HEK293 (cell line): ENCODE data around the gene BORCS5.

ENCODE experiments used
- CTCF ChIA-PET: fragments of 350-600 bp; formaldehyde crosslinking; extraction: SDS; loops from one replicate; lab custom pipeline; 2021; ENCODE audit warnings: antibody characterized with exemption; lab: Yijun Ruan, JAX
- POLR2A ChIA-PET: fragments of 300-600 bp; formaldehyde crosslinking; extraction: SDS; loops from one replicate; lab custom pipeline; 2020; ENCODE audit warnings: antibody characterized with exemption, inconsistent platforms; lab: Yijun Ruan, JAX
- H3K27ac ChIP-seq: fragments of 200-500 bp; sonication (Bioruptor generic); 2 replicates; pipeline ENCODE4 v1.5.1; 2014; ENCODE audit warnings: low read depth, low read length, control low read depth, inconsistent platforms; ENCODE audit errors: extremely low read depth
- H3K36me3 ChIP-seq, 2 experiments: fragments of 200-500 bp in 1 of 2; sonication (Bioruptor generic) in 1 of 2; 1 replicate in 1 of 2; 2 replicates in 1 of 2; pipeline ENCODE4 v1.5.1; 2014 to 2017; ENCODE audit warnings: inconsistent platforms in 2 of 2, low read length in 2 of 2; ENCODE audit not compliant: control insufficient read depth in 2 of 2, insufficient read depth in 1 of 2
- H3K4me1 ChIP-seq: fragments of 200-500 bp; sonication (Bioruptor generic); 2 replicates; pipeline ENCODE4 v1.5.1; 2014; ENCODE audit warnings: mild to moderate bottlenecking, low read length, inconsistent platforms; ENCODE audit not compliant: control insufficient read depth, insufficient read depth
- H3K4me3 ChIP-seq: 2 replicates; pipeline ENCODE4 v1.5.1; 2011; ENCODE audit warnings: low read depth, mild to moderate bottlenecking, control low read depth, low read length, moderate library complexity
- H3K9me3 ChIP-seq: fragments of 200-500 bp; sonication (Bioruptor generic); 2 replicates; pipeline ENCODE4 v1.5.1; 2014; ENCODE audit warnings: low read depth, low read length, inconsistent platforms; ENCODE audit not compliant: control insufficient read depth, insufficient read depth
- KLF16 ChIP-seq: fragments of 450-650 bp; formaldehyde crosslinking; IDR thresholded peaks from 2 replicates; pipeline ENCODE4 v1.5.1; 2017; ENCODE audit warnings: missing biosample characterization, missing genetic modification characterization
- KLF8 ChIP-seq: fragments of 450-650 bp; formaldehyde crosslinking; IDR thresholded peaks from 2 replicates; pipeline ENCODE4 v1.5.1; 2016; ENCODE audit warnings: missing biosample characterization, missing genetic modification characterization
- SCRT2 ChIP-seq: fragments of 450-650 bp; formaldehyde crosslinking; IDR thresholded peaks from 2 replicates; pipeline ENCODE4 v1.5.1; 2016; ENCODE audit warnings: missing biosample characterization, missing genetic modification characterization
- ZBTB21 ChIP-seq: fragments of 450-650 bp; formaldehyde crosslinking; IDR thresholded peaks from 2 replicates; pipeline ENCODE4 v1.5.1; 2017; ENCODE audit warnings: missing biosample characterization, missing genetic modification characterization
- ZFHX2 ChIP-seq: fragments of 450-650 bp; formaldehyde crosslinking; conservative IDR thresholded peaks from 2 replicates; pipeline ENCODE4 v1.5.1; 2016; ENCODE audit warnings: missing biosample characterization, missing genetic modification characterization
- ZNF121 ChIP-seq: fragments of 450-650 bp; formaldehyde crosslinking; IDR thresholded peaks from 2 replicates; pipeline ENCODE4 v1.5.1; 2016; ENCODE audit warnings: missing biosample characterization, missing genetic modification characterization
- ZNF133 ChIP-seq: fragments of 450-650 bp; formaldehyde crosslinking; IDR thresholded peaks from 2 replicates; pipeline ENCODE4 v1.5.1; 2016; ENCODE audit warnings: missing biosample characterization, missing genetic modification characterization
- ZNF138 ChIP-seq: fragments of 450-650 bp; formaldehyde crosslinking; IDR thresholded peaks from 2 replicates; pipeline ENCODE4 v1.5.1; 2016; ENCODE audit warnings: missing biosample characterization, missing genetic modification characterization, borderline replicate concordance
- ZNF155 ChIP-seq: fragments of 450-650 bp; formaldehyde crosslinking; IDR thresholded peaks from 2 replicates; pipeline ENCODE4 v1.5.1; 2016; ENCODE audit warnings: missing biosample characterization, missing genetic modification characterization
- ZNF2 ChIP-seq: fragments of 450-650 bp; formaldehyde crosslinking; IDR thresholded peaks from 2 replicates; pipeline ENCODE4 v1.5.1; 2016; ENCODE audit warnings: missing biosample characterization, missing genetic modification characterization
- ZNF266 ChIP-seq: fragments of 450-650 bp; formaldehyde crosslinking; IDR thresholded peaks from 2 replicates; pipeline ENCODE4 v1.5.1; 2016; ENCODE audit warnings: missing biosample characterization, missing genetic modification characterization, low read depth
- ZNF302 ChIP-seq: fragments of 450-650 bp; formaldehyde crosslinking; IDR thresholded peaks from 2 replicates; pipeline ENCODE4 v1.5.1; 2016; ENCODE audit warnings: missing biosample characterization, missing genetic modification characterization, low read depth
- ZNF366 ChIP-seq: fragments of 450-650 bp; formaldehyde crosslinking; conservative IDR thresholded peaks from 2 replicates; pipeline ENCODE4 v1.5.1; 2016; ENCODE audit warnings: missing biosample characterization, missing genetic modification characterization
- ZNF391 ChIP-seq: fragments of 450-650 bp; formaldehyde crosslinking; IDR thresholded peaks from 2 replicates; pipeline ENCODE4 v1.5.1; 2016; ENCODE audit warnings: low read depth, missing biosample characterization, missing genetic modification characterization, borderline replicate concordance
- ZNF610 ChIP-seq: fragments of 450-650 bp; formaldehyde crosslinking; IDR thresholded peaks from 2 replicates; pipeline ENCODE4 v1.5.1; 2016; ENCODE audit warnings: missing biosample characterization, missing genetic modification characterization, borderline replicate concordance
- ZNF623 ChIP-seq: fragments of 450-650 bp; formaldehyde crosslinking; IDR thresholded peaks from 2 replicates; pipeline ENCODE4 v1.5.1; 2016; ENCODE audit warnings: missing biosample characterization, missing genetic modification characterization
- ZNF670 ChIP-seq: fragments of 450-650 bp; formaldehyde crosslinking; IDR thresholded peaks from 2 replicates; pipeline ENCODE4 v1.5.1; 2016; ENCODE audit warnings: missing biosample characterization, missing genetic modification characterization, low read depth
- TF ChIP-seq, protein P1 (sequence below): fragments of 450-650 bp; formaldehyde crosslinking; IDR thresholded peaks from 2 replicates; pipeline ENCODE4 v1.5.1; 2016; ENCODE audit warnings: missing biosample characterization, missing genetic modification characterization
- TF ChIP-seq, protein P2 (sequence below): fragments of 450-650 bp; formaldehyde crosslinking; IDR thresholded peaks from 2 replicates; pipeline ENCODE4 v1.5.1; 2016; ENCODE audit warnings: missing biosample characterization, missing genetic modification characterization
- TF ChIP-seq, protein P3 (sequence below): fragments of 450-650 bp; formaldehyde crosslinking; IDR thresholded peaks from 2 replicates; pipeline ENCODE4 v1.5.1; 2016; ENCODE audit warnings: missing biosample characterization, missing genetic modification characterization

The BORCS5 gene

DNA sequence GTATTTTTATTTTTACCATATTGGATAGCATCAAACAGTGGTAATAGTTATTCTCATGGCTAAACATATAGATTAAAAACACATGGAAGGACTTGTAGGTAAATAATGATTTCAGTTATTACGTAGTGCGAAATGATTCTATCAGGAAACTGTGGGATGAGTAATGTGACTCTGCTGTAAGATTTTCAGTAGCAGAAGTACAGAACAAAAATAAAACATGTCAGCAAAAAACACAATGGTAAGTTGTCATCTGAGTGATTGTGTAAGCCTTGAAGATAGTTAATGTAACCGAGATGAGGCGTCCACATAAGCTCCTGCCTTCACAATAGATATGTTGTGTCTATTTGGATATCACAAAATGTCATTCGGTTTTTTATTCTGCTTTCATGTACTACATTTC, 99.8 kb downstream of the BORCS5 start:
- POLR2A ChIA-PET, result no interaction called here
- CTCF ChIA-PET, result interaction anchor here (1.0 to 1.1 kb wide), 2 partner anchors 108 to 129 kb away, joined by 3 read pairs; no protein-coding TSS in a partner anchor
- TF ChIP-seq KLF8, result no peak
- TF ChIP-seq, protein P1, sequence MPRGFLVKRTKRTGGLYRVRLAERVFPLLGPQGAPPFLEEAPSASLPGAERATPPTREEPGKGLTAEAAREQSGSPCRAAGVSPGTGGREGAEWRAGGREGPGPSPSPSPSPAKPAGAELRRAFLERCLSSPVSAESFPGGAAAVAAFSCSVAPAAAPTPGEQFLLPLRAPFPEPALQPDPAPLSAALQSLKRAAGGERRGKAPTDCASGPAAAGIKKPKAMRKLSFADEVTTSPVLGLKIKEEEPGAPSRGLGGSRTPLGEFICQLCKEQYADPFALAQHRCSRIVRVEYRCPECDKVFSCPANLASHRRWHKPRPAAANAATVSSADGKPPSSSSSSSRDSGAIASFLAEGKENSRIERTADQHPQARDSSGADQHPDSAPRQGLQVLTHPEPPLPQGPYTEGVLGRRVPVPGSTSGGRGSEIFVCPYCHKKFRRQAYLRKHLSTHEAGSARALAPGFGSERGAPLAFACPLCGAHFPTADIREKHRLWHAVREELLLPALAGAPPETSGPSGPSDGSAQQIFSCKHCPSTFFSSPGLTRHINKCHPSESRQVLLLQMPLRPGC, result no peak
- TF ChIP-seq ZNF133, result no peak
- TF ChIP-seq ZNF366 (tag by site-specific recombination), result no peak
- TF ChIP-seq, protein P2, sequence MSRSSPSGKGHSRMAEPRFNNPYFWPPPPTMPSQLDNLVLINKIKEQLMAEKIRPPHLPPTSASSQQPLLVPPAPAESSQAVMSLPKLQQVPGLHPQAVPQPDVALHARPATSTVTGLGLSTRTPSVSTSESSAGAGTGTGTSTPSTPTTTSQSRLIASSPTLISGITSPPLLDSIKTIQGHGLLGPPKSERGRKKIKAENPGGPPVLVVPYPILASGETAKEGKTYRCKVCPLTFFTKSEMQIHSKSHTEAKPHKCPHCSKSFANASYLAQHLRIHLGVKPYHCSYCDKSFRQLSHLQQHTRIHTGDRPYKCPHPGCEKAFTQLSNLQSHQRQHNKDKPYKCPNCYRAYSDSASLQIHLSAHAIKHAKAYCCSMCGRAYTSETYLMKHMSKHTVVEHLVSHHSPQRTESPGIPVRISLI (tag by site-specific recombination), result no peak
- TF ChIP-seq ZBTB21 (tag by site-specific recombination), result no peak
- no peak for TF ChIP-seq ZNF302 (tag by site-specific recombination)
- no peak for TF ChIP-seq ZNF610 (tag by site-specific recombination)

DNA sequence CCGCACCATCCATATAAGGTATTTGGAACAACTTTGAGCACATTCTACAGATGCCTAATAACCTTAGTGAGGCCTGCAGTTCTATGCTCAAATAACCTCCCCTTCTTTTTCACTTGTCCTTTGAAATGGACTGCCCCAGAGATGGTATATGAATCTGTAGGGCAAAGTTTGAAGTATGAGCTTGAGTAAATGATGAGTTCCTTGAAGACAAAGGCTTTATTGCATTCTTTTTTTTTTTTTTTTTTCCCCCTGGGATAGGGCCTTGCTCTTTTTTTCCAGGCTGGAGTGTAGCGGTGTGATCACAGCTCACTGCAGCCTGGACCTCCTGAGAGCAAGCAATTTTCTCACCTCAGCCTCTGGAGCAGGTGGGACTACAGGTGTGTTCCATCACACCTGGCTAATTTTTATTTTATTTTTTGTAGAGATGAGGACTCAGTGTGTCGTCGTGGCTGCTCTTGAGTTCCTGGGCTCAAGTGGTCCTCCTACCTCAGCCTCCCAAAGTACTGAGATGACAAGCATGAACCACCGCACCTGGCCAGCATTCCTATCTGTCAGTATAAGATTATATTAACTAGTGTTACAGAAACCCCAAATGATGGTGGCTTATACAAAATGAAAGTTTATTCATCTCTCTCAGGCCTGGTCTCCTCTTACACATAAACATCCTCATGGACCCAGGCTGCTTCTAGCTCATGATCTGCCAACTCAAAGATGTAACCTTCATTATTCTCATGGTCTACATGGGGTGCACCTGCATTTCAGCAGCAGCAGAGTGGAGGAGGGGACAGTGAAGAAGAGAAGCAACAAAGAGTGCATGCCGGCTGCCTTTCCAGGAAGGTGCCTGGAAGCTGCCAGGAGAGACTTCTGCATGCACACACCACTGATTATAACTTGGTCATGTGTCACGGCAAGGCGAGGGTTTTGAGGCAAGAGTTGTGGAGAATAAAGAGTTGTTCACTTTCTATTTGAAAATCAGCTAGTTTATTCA, 104.4 kb downstream of the BORCS5 start:
- no peak overlapping the region for H3K27ac ChIP-seq
- H3K36me3 ChIP-seq, result no peaks in the 10 kb centered on the region
- no peak overlapping the region for H3K4me3 ChIP-seq
- POLR2A ChIA-PET, result no interaction called here
- no peaks in the 10 kb centered on the region for H3K9me3 ChIP-seq
- no peaks in the 10 kb centered on the region for H3K4me1 ChIP-seq
- TF ChIP-seq ZNF2 (tag by site-specific recombination) (no peak), SCRT2 (tag by site-specific recombination) (no peak), ZNF266 (tag by site-specific recombination) (no peak), KLF16 (no peak), ZNF610 (tag by site-specific recombination) (no peak)
- TF ChIP-seq, protein P3, sequence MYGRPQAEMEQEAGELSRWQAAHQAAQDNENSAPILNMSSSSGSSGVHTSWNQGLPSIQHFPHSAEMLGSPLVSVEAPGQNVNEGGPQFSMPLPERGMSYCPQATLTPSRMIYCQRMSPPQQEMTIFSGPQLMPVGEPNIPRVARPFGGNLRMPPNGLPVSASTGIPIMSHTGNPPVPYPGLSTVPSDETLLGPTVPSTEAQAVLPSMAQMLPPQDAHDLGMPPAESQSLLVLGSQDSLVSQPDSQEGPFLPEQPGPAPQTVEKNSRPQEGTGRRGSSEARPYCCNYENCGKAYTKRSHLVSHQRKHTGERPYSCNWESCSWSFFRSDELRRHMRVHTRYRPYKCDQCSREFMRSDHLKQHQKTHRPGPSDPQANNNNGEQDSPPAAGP (tag by site-specific recombination), result no peak
- TF ChIP-seq, all 188 proteins: peak for 0
- CTCF ChIA-PET, result interaction anchor here (0.5 to 0.6 kb wide), 2 partner anchors 25 to 99 kb away, joined by 3 read pairs; no protein-coding TSS in a partner anchor

More for the DNA sequence above, 99.8 kb downstream of the BORCS5 start:
- Histone ChIP-seq H3K4me3 (no peak overlapping the region), H3K27ac (no peak overlapping the region), H3K4me1 (no peaks in the 10 kb centered on the region), H3K36me3 (no peaks in the 10 kb centered on the region), H3K9me3 (no peaks in the 10 kb centered on the region)

DNA sequence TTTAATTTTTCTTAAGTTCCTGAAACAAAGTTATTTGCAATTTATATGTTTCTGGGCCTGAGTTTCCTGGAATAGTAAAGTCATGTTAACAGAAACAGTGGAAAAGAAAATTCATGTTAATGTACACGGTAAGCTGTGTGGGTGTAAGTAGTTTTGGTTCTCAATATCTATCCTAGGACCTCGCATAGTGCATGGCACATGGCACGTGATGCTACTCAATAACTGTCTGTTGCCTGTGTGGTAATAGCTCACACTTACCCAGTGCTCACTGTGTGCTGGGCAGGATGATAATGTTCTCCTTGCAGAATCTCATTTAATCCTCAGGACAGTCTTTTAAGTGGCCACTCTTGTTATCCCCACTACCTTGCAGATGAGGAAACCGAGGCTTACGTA, 105.0 kb downstream of the BORCS5 start:
- no peak for TF ChIP-seq ZFHX2
- no peak for TF ChIP-seq ZNF121
- TF ChIP-seq ZNF155 (tag by site-specific recombination), result no peak
- TF ChIP-seq ZNF623, result no peak
- TF ChIP-seq ZNF138, result no peak
- no peak for TF ChIP-seq ZNF670 (tag by site-specific recombination)
- TF ChIP-seq ZNF391 (tag by site-specific recombination), result no peak
- TF ChIP-seq, protein P3 (tag by site-specific recombination), result no peak
- Histone ChIP-seq H3K27ac (no peak overlapping the region), H3K36me3 (no peaks in the 10 kb centered on the region), H3K4me3 (no peak overlapping the region), H3K4me1 (no peaks in the 10 kb centered on the region), H3K9me3 (no peaks in the 10 kb centered on the region)
- ChIA-PET POLR2A (no interaction called here), CTCF (interaction anchor here (0.5 to 1.1 kb wide), 2 partner anchors 26 to 32 kb away, joined by 3 read pairs; no protein-coding TSS in a partner anchor)
